ENCODE data around the gene CCN5. TPM values are rescaled to one million over a fixed set of nuclear protein-coding genes. Genes with fewer than 3 reads are reported as not detected.

The CCN5 gene
- total RNA-seq, 1 donor from 2014 or later = not detected

DNA sequence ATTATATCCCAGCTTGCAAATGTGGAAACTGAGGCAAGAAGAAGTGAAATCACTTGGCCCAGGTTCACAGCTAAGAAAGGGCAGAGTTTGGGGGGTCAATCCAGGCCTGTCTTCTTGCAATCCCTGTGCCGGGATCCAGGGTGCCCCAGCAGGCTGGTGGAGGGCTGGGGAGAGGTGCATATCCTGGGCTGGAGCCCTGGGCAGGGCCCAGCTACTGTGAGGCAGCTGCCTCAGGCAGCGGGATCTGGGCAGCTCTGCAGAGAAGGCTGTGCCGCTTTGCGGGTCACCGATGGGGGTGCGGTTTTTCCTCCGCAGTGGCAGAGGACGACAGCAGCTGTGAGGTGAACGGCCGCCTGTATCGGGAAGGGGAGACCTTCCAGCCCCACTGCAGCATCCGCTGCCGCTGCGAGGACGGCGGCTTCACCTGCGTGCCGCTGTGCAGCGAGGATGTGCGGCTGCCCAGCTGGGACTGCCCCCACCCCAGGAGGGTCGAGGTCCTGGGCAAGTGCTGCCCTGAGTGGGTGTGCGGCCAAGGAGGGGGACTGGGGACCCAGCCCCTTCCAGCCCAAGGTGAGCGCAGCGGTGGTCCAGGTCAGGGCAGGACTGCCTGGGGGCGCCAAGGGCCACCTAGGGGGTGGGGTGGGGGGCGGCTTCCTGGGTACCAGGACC, 9.4 kb downstream of the CCN5 start:
- Mint-ChIP-seq H3K4me1 (ENCODE audit: unreplicated experiment) (no peaks in the 10 kb centered on the region), H3K4me3 (ENCODE audit: unreplicated experiment) (no peak overlapping the region), H3K36me3 (ENCODE audit: low read depth, unreplicated experiment) (no peaks in the 10 kb centered on the region), H3K27ac (ENCODE audit: unreplicated experiment) (no peak overlapping the region), H3K27me3 (ENCODE audit: unreplicated experiment) (peaks cover 6% of the 10 kb centered on the region), H3K9me3 (ENCODE audit: unreplicated experiment) (no peaks in the 10 kb centered on the region)
- TF ChIP-seq, protein P1, sequence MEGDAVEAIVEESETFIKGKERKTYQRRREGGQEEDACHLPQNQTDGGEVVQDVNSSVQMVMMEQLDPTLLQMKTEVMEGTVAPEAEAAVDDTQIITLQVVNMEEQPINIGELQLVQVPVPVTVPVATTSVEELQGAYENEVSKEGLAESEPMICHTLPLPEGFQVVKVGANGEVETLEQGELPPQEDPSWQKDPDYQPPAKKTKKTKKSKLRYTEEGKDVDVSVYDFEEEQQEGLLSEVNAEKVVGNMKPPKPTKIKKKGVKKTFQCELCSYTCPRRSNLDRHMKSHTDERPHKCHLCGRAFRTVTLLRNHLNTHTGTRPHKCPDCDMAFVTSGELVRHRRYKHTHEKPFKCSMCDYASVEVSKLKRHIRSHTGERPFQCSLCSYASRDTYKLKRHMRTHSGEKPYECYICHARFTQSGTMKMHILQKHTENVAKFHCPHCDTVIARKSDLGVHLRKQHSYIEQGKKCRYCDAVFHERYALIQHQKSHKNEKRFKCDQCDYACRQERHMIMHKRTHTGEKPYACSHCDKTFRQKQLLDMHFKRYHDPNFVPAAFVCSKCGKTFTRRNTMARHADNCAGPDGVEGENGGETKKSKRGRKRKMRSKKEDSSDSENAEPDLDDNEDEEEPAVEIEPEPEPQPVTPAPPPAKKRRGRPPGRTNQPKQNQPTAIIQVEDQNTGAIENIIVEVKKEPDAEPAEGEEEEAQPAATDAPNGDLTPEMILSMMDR (IDR thresholded peaks at IDR 0.05; ENCODE audit: unreplicated experiment) = no peak
- DNase-seq (ENCODE audit: low spot score) = no peak

DNA sequence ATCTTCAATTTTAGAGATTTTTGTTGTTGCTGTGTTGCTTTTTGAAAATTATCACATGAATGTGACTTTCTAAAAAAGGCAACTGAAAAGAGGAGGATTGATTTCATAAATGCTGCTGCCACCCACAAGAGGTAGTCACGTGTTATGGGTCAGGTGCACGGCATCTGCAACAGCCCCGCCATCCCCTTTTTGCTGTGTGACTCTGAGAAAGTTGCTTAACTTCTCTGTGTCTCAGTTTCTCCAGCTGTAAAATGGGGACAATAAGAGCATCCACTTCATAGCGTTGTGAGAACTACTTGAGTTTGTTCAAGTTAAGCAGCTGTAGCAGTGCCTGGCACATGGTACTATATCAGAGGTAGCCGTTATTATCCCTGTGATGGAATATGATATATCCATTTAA, 10.7 kb downstream of the CCN5 start:
- TF ChIP-seq, protein P1 (IDR thresholded peaks at IDR 0.05; ENCODE audit: unreplicated experiment) = no peak
- H3K36me3 Mint-ChIP-seq (ENCODE audit: low read depth, unreplicated experiment) = no peaks in the 10 kb centered on the region
- H3K9me3 Mint-ChIP-seq (ENCODE audit: unreplicated experiment) = no peaks in the 10 kb centered on the region
- no peak overlapping the region for H3K27ac Mint-ChIP-seq (ENCODE audit: unreplicated experiment)
- no peak overlapping the region for H3K4me3 Mint-ChIP-seq (ENCODE audit: unreplicated experiment)
- no peak for DNase-seq (ENCODE audit: low spot score)
- no peaks in the 10 kb centered on the region for H3K4me1 Mint-ChIP-seq (ENCODE audit: unreplicated experiment)
- H3K27me3 Mint-ChIP-seq (ENCODE audit: unreplicated experiment) = peaks cover 5% of the 10 kb centered on the region

DNA sequence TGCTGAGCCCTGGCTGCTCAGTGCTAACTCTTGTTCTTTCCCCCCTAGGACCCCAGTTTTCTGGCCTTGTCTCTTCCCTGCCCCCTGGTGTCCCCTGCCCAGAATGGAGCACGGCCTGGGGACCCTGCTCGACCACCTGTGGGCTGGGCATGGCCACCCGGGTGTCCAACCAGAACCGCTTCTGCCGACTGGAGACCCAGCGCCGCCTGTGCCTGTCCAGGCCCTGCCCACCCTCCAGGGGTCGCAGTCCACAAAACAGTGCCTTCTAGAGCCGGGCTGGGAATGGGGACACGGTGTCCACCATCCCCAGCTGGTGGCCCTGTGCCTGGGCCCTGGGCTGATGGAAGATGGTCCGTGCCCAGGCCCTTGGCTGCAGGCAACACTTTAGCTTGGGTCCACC, 11.9 kb downstream of the CCN5 start:
- no peaks in the 10 kb centered on the region for H3K4me1 Mint-ChIP-seq (ENCODE audit: unreplicated experiment)
- no peak overlapping the region for H3K4me3 Mint-ChIP-seq (ENCODE audit: unreplicated experiment)
- peaks cover 5% of the 10 kb centered on the region for H3K27me3 Mint-ChIP-seq (ENCODE audit: unreplicated experiment)
- TF ChIP-seq, protein P1 (IDR thresholded peaks at IDR 0.05; ENCODE audit: unreplicated experiment) = no peak
- DNase-seq (ENCODE audit: low spot score) = no peak
- no peaks in the 10 kb centered on the region for H3K9me3 Mint-ChIP-seq (ENCODE audit: unreplicated experiment)
- H3K27ac Mint-ChIP-seq (ENCODE audit: unreplicated experiment) = no peak overlapping the region
- no peaks in the 10 kb centered on the region for H3K36me3 Mint-ChIP-seq (ENCODE audit: low read depth, unreplicated experiment)

DNA sequence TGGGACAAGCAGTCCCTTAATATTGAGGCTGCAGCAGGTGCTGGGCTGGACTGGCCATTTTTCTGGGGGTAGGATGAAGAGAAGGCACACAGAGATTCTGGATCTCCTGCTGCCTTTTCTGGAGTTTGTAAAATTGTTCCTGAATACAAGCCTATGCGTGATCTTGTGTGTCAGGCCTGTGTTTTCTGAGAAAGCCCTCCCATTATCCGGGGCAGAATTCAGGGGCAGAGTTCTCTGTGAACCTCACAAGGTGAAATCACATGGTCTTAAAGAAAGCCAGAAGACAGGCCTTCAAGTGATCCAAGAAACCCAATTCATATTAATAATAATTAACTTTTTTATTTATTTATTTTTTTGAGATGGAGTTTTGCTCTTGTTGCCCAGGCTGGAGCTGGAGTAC, 12.5 kb downstream of the CCN5 start:
- Mint-ChIP-seq H3K9me3 (ENCODE audit: unreplicated experiment) (no peaks in the 10 kb centered on the region), H3K27ac (ENCODE audit: unreplicated experiment) (no peak overlapping the region), H3K4me1 (ENCODE audit: unreplicated experiment) (no peaks in the 10 kb centered on the region), H3K27me3 (ENCODE audit: unreplicated experiment) (peaks cover 2% of the 10 kb centered on the region), H3K36me3 (ENCODE audit: low read depth, unreplicated experiment) (no peaks in the 10 kb centered on the region), H3K4me3 (ENCODE audit: unreplicated experiment) (no peak overlapping the region)
- TF ChIP-seq, protein P1 (IDR thresholded peaks at IDR 0.05; ENCODE audit: unreplicated experiment) = no peak
- no peak for DNase-seq (ENCODE audit: low spot score)

DNA sequence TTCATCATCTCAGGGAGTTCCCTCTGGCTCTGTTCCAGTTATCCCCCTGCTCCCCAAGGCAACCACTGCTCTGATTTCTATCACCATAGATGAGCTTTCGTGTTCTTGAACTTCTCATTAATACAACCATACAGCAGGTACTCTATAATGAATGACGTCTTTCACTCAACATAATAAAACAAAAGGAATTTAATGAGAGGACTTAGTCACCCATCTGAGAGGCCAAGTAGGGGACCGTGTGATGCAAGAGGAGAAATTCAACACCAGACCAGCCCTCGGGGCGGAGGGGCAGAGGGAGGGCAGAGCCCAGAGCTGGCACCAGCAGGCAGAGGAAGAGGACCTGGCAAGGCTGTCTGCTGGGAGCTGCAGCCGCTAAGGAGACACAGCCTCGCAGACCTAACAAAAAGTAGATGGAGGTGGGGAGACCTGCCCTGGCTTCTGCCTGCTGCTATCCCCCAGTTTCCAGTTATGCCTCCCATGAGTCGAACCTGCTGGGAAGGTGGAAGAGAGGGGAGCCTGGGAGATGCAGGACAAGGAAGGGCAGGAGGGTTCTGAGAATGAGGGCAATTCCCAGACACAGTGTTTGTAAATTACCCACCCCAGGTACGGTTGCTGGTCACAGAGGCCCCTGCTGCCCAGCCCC, 13.8 kb downstream of the CCN5 start:
- H3K36me3 Mint-ChIP-seq (ENCODE audit: low read depth, unreplicated experiment) = no peaks in the 10 kb centered on the region
- DNase-seq (ENCODE audit: low spot score) = no peak
- H3K4me3 Mint-ChIP-seq (ENCODE audit: unreplicated experiment) = no peak overlapping the region
- H3K9me3 Mint-ChIP-seq (ENCODE audit: unreplicated experiment) = no peaks in the 10 kb centered on the region
- TF ChIP-seq, protein P1 (IDR thresholded peaks at IDR 0.05; ENCODE audit: unreplicated experiment) = no peak
- H3K27me3 Mint-ChIP-seq (ENCODE audit: unreplicated experiment) = peaks cover 4% of the 10 kb centered on the region
- no peak overlapping the region for H3K27ac Mint-ChIP-seq (ENCODE audit: unreplicated experiment)
- no peaks in the 10 kb centered on the region for H3K4me1 Mint-ChIP-seq (ENCODE audit: unreplicated experiment)

Measured in endothelial cell (in vitro differentiated cells).